Fibroblast of villous mesenchyme (primary cell): ENCODE measurements around the gene RARG. TPM values are rescaled to one million over a fixed set of nuclear protein-coding genes. Genes with fewer than 3 reads are reported as not detected.
A peak's percentile ranks its signal among the peaks of the same experiment; 100 is the strongest.
"Not testable (repeated sequence)": the region's sequence is repeated elsewhere in the genome, so short reads cannot be mapped to it uniquely, and the experiment has no call there.

Experiments used
- DNase-seq: peaks from one replicate; pipeline ENCODE4 v3.0.0-alpha.2; 2010; ENCODE audit warnings: low read depth
- H3K4me3 ChIP-seq: 2 replicates; pipeline ENCODE4 v1.5.1; 2011; ENCODE audit warnings: low read depth, mild to moderate bottlenecking, low read length
- CTCF ChIP-seq: IDR thresholded peaks from 2 replicates; pipeline ENCODE4 v1.5.1; 2012; ENCODE audit warnings: low read depth, mild to moderate bottlenecking, low read length; ENCODE audit not compliant: insufficient read depth
- total RNA-seq: library from RNA; depleted of rRNA; stranded (reverse); fragments of >200 nt; gene quantifications from 2 replicates; pipeline ENCODE4 v1.2.3, GENCODE V29; 2012

RARG gene
- total RNA-seq, 1 donor, result 29.4 TPM

GRCh38 chr12:53172352-53172751, 59.7 kb downstream of the RARG start:
- DNase-seq, result peak; percentile 47
- no peak for TF ChIP-seq CTCF
- no peak overlapping the region for H3K4me3 ChIP-seq

DNA sequence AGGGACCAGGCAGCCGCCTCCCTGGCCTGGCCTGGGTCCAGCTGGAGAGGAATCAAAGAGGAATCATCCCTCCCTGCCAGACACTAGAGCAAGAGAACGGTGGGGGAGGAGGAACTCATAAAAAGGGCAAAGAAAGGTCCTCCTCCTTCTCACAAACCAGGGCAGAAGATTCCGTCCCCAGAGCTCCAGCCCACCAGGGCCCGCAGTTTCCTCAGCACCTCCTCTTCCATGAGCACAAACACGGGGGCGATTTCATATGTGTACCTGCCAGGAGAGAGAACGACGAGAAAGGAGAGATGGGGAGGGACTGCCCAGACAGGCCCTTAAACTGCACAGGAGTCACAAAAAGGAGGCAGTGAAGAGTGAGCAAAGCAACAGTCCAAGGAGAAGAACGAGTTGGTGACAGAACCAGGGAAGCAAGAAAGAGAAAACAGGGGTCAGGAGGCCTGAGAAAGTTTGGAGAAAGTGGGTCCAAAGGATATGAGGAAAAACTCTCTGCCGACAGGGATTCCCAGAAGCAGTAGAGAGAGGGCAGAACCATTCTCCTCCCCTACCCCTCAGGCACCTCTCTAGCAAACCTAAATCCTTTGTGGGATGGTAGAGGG, 60.2 kb downstream of the RARG start:
- no peak overlapping the region for H3K4me3 ChIP-seq
- no peak for TF ChIP-seq CTCF
- DNase-seq, result peak; percentile 43

DNA sequence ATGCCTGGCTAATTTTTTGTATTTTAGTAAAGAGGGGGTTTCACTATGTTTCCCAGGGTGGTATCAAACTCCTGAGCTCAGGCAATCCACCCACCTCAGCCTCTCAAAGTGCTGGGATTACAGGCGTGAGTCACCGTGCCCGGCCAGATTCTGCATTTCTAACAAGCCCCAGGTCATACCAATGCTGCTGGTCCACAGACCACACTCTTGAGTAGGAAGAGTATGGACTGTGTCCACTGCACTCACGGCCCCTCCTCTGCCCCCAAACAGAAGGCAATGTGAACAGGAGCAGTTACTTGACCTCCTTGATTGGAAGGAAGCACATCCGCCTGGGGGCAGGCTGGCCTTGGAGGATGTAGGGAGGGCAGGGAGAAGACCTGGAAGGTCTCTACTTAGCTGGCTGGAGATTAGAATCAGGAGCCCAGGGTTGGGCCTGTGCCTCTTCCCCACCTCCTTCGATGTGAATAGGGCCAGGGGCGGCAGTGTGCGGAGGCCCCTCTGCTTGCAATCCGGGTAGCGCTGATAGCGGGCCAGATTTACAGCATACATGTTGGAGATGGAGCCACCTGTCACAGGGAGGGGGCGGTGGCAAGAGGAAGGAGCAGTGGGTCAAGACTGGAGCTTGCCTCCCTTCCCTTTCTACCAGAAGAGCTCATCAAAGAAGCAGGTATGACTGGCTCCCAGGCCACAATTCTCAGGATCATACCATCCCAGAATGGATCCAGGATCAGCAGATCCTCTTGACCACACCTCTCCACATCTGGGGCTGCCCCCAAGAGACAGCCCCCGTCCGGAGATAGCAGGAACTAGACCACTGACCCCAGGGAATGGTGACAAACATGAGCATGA, 60.9 kb downstream of the RARG start:
- no peak for TF ChIP-seq CTCF
- H3K4me3 ChIP-seq, result no peak overlapping the region
- DNase-seq, result no peak

GRCh38 chr12:53170215-53170614, 61.8 kb downstream of the RARG start:
- H3K4me3 ChIP-seq, result no peak overlapping the region
- TF ChIP-seq CTCF, result no peak
- DNase-seq, result no peak

DNA sequence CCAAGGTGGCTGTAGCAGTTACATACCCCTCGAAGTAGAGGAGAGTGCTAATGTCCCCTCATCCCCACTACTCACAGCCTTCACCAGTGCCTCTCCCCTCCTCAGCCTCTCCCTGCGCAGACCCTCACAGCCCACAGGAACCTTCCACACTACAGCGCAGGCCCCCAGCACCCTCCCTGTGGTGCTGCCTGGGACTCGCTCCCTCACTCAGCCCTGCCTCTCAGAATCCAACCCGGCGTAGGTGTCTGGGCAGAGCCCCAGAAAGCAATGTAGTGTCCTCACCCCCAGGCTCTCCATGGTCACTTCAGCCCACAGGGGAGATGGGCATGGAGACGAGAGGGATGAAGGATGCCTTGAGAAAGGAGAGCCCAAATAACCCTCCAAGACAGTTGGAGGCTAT, 62.4 kb downstream of the RARG start:
- H3K4me3 ChIP-seq, result no peak overlapping the region
- DNase-seq, result no peak
- no peak for TF ChIP-seq CTCF

DNA sequence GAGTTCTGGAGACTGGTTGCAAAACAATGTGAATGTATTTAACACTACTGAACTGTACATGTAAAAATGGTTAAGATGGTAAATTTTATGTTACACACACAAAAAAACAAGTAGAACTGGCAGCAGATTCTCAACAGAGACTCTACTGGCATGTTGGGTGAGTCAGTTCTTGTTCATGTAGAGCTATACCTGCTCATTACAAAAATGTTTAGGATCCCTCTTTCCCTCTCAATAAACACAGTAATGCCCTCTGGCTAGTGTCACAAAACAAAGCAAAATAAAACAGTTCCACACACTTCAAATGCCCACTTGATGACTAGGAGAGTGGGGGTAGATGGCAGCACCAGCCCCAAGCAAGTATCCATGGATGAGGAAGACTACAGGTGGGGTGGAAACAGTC, 65.2 kb downstream of the RARG start:
- no peak for DNase-seq
- no peak for TF ChIP-seq CTCF
- H3K4me3 ChIP-seq, result no peak overlapping the region

- not testable (repeated sequence) for H3K4me3 ChIP-seq, DNase-seq
Measured at GRCh38 chr12:53163008-53163407, 69.0 kb downstream of the RARG start.
